CD14-positive monocyte (primary cell): Measurements from ENCODE around the gene ZPR1. TPM values are rescaled to one million over a fixed set of nuclear protein-coding genes. Genes with fewer than 3 reads are reported as not detected.
A peak's percentile ranks its signal among the peaks of the same experiment; 100 is the strongest.

ENCODE experiments used
- DNase-seq, 3 donors: peaks; one replicate each; pipeline ENCODE4 v3.0.0-alpha.2; 2011 to 2022
- H2AFZ ChIP-seq: 2 replicates; pipeline ENCODE4 v1.6.0; 2012; ENCODE audit warnings: mild to moderate bottlenecking, low read depth, low read length, inconsistent platforms; ENCODE audit not compliant: insufficient read depth, poor library complexity, severe bottlenecking
- H3K27ac ChIP-seq, 2 donors: 1 replicate in 1 of 2; 2 replicates in 1 of 2; pipeline ENCODE4 v1.5.1; 2012 to 2013; ENCODE audit warnings: low read length in 2 of 2, control low read depth in 1 of 2, inconsistent platforms in 1 of 2, low read depth in 1 of 2, mild to moderate bottlenecking in 1 of 2
- H3K27me3 ChIP-seq, 2 donors: one replicate each; pipeline versions ENCODE4 v1.6.0 to v1.6.1; 2011 to 2013; ENCODE audit warnings: low read length in 2 of 2; ENCODE audit not compliant: control insufficient read depth in 2 of 2, insufficient read depth in 2 of 2
- H3K36me3 ChIP-seq, 2 donors: replicated peaks in 1 of 2; 1 replicate in 1 of 2; 2 replicates in 1 of 2; pipeline versions ENCODE4 v1.5.1 to v1.6.1; 2012 to 2013; ENCODE audit warnings: low read length in 2 of 2, control low read depth in 1 of 2, inconsistent platforms in 1 of 2, mild to moderate bottlenecking in 1 of 2; ENCODE audit not compliant: insufficient read depth in 2 of 2, control insufficient read depth in 1 of 2
- H3K4me1 ChIP-seq, 2 donors: 1 replicate in 1 of 2; 2 replicates in 1 of 2; pipeline versions ENCODE4 v1.5.1 to v1.6.1; 2012 to 2013; ENCODE audit warnings: low read length in 2 of 2, control low read depth in 1 of 2, inconsistent platforms in 1 of 2, mild to moderate bottlenecking in 1 of 2, moderate library complexity in 1 of 2; ENCODE audit not compliant: insufficient read depth in 2 of 2, control insufficient read depth in 1 of 2
- H3K4me2 ChIP-seq: replicated peaks from 2 replicates; pipeline ENCODE3; 2012; ENCODE audit warnings: low read length, moderate library complexity, mild to moderate bottlenecking; ENCODE audit not compliant: poor library complexity, severe bottlenecking; ENCODE audit errors: extremely low read depth
- H3K4me3 ChIP-seq, 3 experiments: fragments of 200-600 bp in 1 of 3; sonication (generic) in 1 of 3; replicated peaks in 1 of 3; 1 replicate in 2 of 3; 2 replicates in 1 of 3; pipeline ENCODE4 v1.5.1; 2011 to 2013; ENCODE audit warnings: low read length in 3 of 3, mild to moderate bottlenecking in 3 of 3, control low read depth in 2 of 3, low read depth in 2 of 3, inconsistent platforms in 1 of 3, moderate library complexity in 1 of 3
- H3K79me2 ChIP-seq: 2 replicates; pipeline ENCODE4 v1.6.0; 2012; ENCODE audit warnings: mild to moderate bottlenecking, control low read depth, inconsistent platforms, low read length, moderate library complexity; ENCODE audit not compliant: insufficient read depth
- H3K9ac ChIP-seq: 2 replicates; pipeline ENCODE4 v1.6.0; 2017; ENCODE audit warnings: low read length, mild to moderate bottlenecking; ENCODE audit not compliant: insufficient read depth, poor library complexity, severe bottlenecking
- H3K9me3 ChIP-seq, 2 donors: replicated peaks in 1 of 2; 1 replicate in 1 of 2; 2 replicates in 1 of 2; pipeline versions ENCODE4 v1.5.1 to v1.6.1; 2012 to 2013; ENCODE audit warnings: low read length in 2 of 2, control low read depth in 1 of 2; ENCODE audit not compliant: control insufficient read depth in 1 of 2, insufficient read depth in 1 of 2
- H4K20me1 ChIP-seq: 2 replicates; pipeline ENCODE4 v1.6.0; 2012; ENCODE audit warnings: mild to moderate bottlenecking, low read length, control low read depth, moderate library complexity; ENCODE audit not compliant: insufficient read depth
- H3K27ac Mint-ChIP-seq, 7 donors: one replicate each; pipeline ENCODE4 v1.8.0; 2020; ENCODE audit warnings: mild to moderate bottlenecking in 7 of 7, mixed read lengths in 7 of 7, moderate library complexity in 6 of 7, inconsistent platforms in 2 of 7
- H3K27me3 Mint-ChIP-seq, 3 donors: one replicate each; pipeline ENCODE4 v1.8.0; 2021 to 2022; ENCODE audit warnings: low read depth in 3 of 3, mild to moderate bottlenecking in 3 of 3, mixed read lengths in 3 of 3, moderate library complexity in 3 of 3, inconsistent platforms in 1 of 3
- H3K36me3 Mint-ChIP-seq, 2 donors: one replicate each; pipeline ENCODE4 v1.8.0; 2020; ENCODE audit warnings: mixed read lengths in 2 of 2, inconsistent platforms in 1 of 2, mild to moderate bottlenecking in 1 of 2
- H3K4me1 Mint-ChIP-seq: one replicate; pipeline ENCODE4 v1.8.0; 2020; ENCODE audit warnings: mild to moderate bottlenecking, mixed read lengths
- H3K4me3 Mint-ChIP-seq, 2 donors: one replicate each; pipeline ENCODE4 v1.8.0; 2020; ENCODE audit warnings: mild to moderate bottlenecking in 2 of 2, mixed read lengths in 2 of 2, moderate library complexity in 1 of 2
- H3K9me3 Mint-ChIP-seq, 7 donors: one replicate each; pipeline ENCODE4 v1.8.0; 2020 to 2022; ENCODE audit warnings: mixed read lengths in 7 of 7, mild to moderate bottlenecking in 6 of 7, moderate library complexity in 6 of 7, inconsistent platforms in 2 of 7
- CTCF ChIP-seq: fragments of 200-600 bp; IDR thresholded peaks from one replicate; pipeline ENCODE4 v1.8.0; 2022; ENCODE audit warnings: antibody characterized with exemption, mild to moderate bottlenecking
- WGBS: methylation state at CpG from one replicate; pipeline ENCODE4 v1.1.5; 2013; ENCODE audit warnings: missing lambda C conversion rate; ENCODE audit not compliant: insufficient coverage; 5-methylcytosine and 5-hydroxymethylcytosine counted together
- intact Hi-C, 2 donors: fragments of 100-400 bp; cut with micrococcal nuclease; formaldehyde crosslinking; loops; one replicate each; pipeline versions ENCODE4 v1.15.0 to v1.15.1; 2023
- polyA plus RNA-seq, 3 donors: library from polyadenylated mRNA; depleted of rRNA in 1 of 3; unstranded in 2 of 3; stranded (reverse) in 1 of 3; fragments of 300-500 nt in 2 of 3; fragments of >200 nt in 1 of 3; fragmentation: Illumina TruSeq in 2 of 3; gene quantifications; 1 replicate in 2 of 3; 2 replicates in 1 of 3; pipeline ENCODE4 v1.2.3, GENCODE V29; 2012 to 2021

ZPR1 gene
- polyA plus RNA-seq, 3 donors: 24.4 to 35.5 (median 35.2) TPM

GRCh38 chr11:116825434-116825833 is 37.6 kb upstream of the ZPR1 start:
- no peak overlapping the region for H3K4me3 ChIP-seq
- H4K20me1 ChIP-seq: no peaks in the 10 kb centered on the region
- no peaks in the 10 kb centered on the region for H3K9me3 ChIP-seq
- H3K36me3 Mint-ChIP-seq: no peaks in the 10 kb centered on the region
- H3K4me1 Mint-ChIP-seq: no peaks in the 10 kb centered on the region
- no peaks in the 10 kb centered on the region for H3K79me2 ChIP-seq
- H2AFZ ChIP-seq: no peak overlapping the region
- no peaks in the 10 kb centered on the region for H3K9me3 Mint-ChIP-seq
- no peak overlapping the region for H3K4me3 Mint-ChIP-seq
- no peak for DNase-seq
- WGBS: 98% methylated on average over 5 of the region's 5 CpGs
- H3K4me1 ChIP-seq: no peaks in the 10 kb centered on the region
- no peak overlapping the region for H3K4me2 ChIP-seq
- H3K27ac Mint-ChIP-seq: no peak overlapping the region
- H3K9ac ChIP-seq: no peak overlapping the region
- no peaks in the 10 kb centered on the region for H3K27me3 Mint-ChIP-seq
- no peak overlapping the region for H3K27ac ChIP-seq
- intact Hi-C loops: no loop called here
- no peak for TF ChIP-seq CTCF
- H3K27me3 ChIP-seq: no peaks in the 10 kb centered on the region
- H3K36me3 ChIP-seq: no peaks in the 10 kb centered on the region

- H3K36me3 Mint-ChIP-seq: no peaks in the 10 kb centered on the region
- H3K27ac Mint-ChIP-seq: peak within 1 kb of the TSS in 1 of 7 donors; percentile 5
- no peak within 1 kb of the TSS for H3K9ac ChIP-seq
- no peak within 1 kb of the TSS for H3K4me3 Mint-ChIP-seq
- no peaks in the 10 kb centered on the region for H3K4me1 Mint-ChIP-seq
- no peak within 1 kb of the TSS for H2AFZ ChIP-seq
- intact Hi-C loops: no loop called here
- H3K9me3 ChIP-seq: no peaks in the 10 kb centered on the region
- no peak for DNase-seq
- no peaks in the 10 kb centered on the region for H3K36me3 ChIP-seq
- no peaks in the 10 kb centered on the region for H4K20me1 ChIP-seq
- no peak within 1 kb of the TSS for H3K4me3 ChIP-seq
- peaks cover 0 to 2% (median 0%) of the 10 kb centered on the region in 3 donors for H3K27me3 Mint-ChIP-seq
- 100% methylated on average over 4 of the region's 16 CpGs for WGBS
- H3K4me2 ChIP-seq: no peak within 1 kb of the TSS
- H3K27ac ChIP-seq: no peak within 1 kb of the TSS
- no peak for TF ChIP-seq CTCF
- H3K4me1 ChIP-seq: no peaks in the 10 kb centered on the region
- H3K27me3 ChIP-seq: no peaks in the 10 kb centered on the region
- no peaks in the 10 kb centered on the region for H3K79me2 ChIP-seq
- H3K9me3 Mint-ChIP-seq: no peaks in the 10 kb centered on the region
These were observed 35.4 kb upstream of the ZPR1 start, which contains the start of gene APOA4 for GRCh38 chr11:116823031-116823843. Gene APOA4, minus strand, starts transcription at chr11:116823304. Its CDS starts 113 bp downstream, at chr11:116823191.
